ENCODE measurements around the gene CSNK1A1L. TPM values are rescaled to one million over a fixed set of nuclear protein-coding genes. Genes with fewer than 3 reads are reported as not detected.

CSNK1A1L gene
- total and polyA plus RNA-seq, 10 of the 15 experiments (the other 5 are each of a cell fraction or from before 2014, with no cell fraction given), result not detected

- TF ChIP-seq NBN (IDR thresholded peaks at IDR 0.05), result no peak
- TF ChIP-seq CEBPZ (IDR thresholded peaks at IDR 0.05; ENCODE audit: low read depth, low read length), result no peak
- TF ChIP-seq EED (IDR thresholded peaks at IDR 0.05; ENCODE audit: low read depth), result no peak
- no peak for TF ChIP-seq PBX3 (IDR thresholded peaks at IDR 0.05; ENCODE audit: insufficient replicate concordance, low read depth, low read length)
- no peak for TF ChIP-seq BCL11A (IDR thresholded peaks at IDR 0.05; ENCODE audit: low read depth, low read length)
- no peak for TF ChIP-seq E2F4 (IDR thresholded peaks at IDR 0.05; ENCODE audit: low read depth, low read length)
- TF ChIP-seq POLR2AphosphoS5 (IDR thresholded peaks at IDR 0.05; ENCODE audit: low read length), result no peak
- no peak for TF ChIP-seq FOXK2 (IDR thresholded peaks at IDR 0.05)
- no peak for TF ChIP-seq YBX1 (IDR thresholded peaks at IDR 0.05)
- TF ChIP-seq BCLAF1 (IDR thresholded peaks at IDR 0.05), result no peak
- no peak for TF ChIP-seq HSF1 (IDR thresholded peaks at IDR 0.05; ENCODE audit: low read depth, low read length)
- no peak for TF ChIP-seq RCOR1 (conservative IDR thresholded peaks at IDR 0.05; ENCODE audit: low read depth, low read length)
- ChIA-PET POLR2A (no interaction called here), CTCF (no interaction called here), SMC1A (ENCODE audit: uncharacterized antibody, unreplicated experiment) (no interaction called here), RAD21 (ENCODE audit: unreplicated experiment) (no interaction called here)
- Histone ChIP-seq H3K79me2 (ENCODE audit: control insufficient read depth, insufficient read depth, low read length) (no peaks in the 10 kb centered on the region), H2AFZ (ENCODE audit: control insufficient read depth, low read depth, low read length) (no peak overlapping the region), H3K36me3 (ENCODE audit: control insufficient read depth in 2 of 2, insufficient read depth in 2 of 2, low read length in 1 of 2) (no peaks in the 10 kb centered on the region), H3K4me1 (ENCODE audit: control insufficient read depth, insufficient read depth, low read length) (no peaks in the 10 kb centered on the region), H3K4me2 (ENCODE audit: control insufficient read depth, insufficient read depth) (no peak overlapping the region), H3K9ac (ENCODE audit: control insufficient read depth, insufficient read depth, low read length) (no peak overlapping the region), H3K27me3 (replicated peaks in 1 of 2; ENCODE audit: control insufficient read depth in 2 of 2, insufficient read depth in 2 of 2, low read length in 1 of 2) (no peaks in the 10 kb centered on the region), H3K27ac (ENCODE audit: control insufficient read depth, insufficient read depth) (no peak overlapping the region), H3K4me3 (no peak overlapping the region), H3K9me3 (replicated peaks; ENCODE audit: control insufficient read depth, insufficient read depth, low read length) (no peaks in the 10 kb centered on the region), H4K20me1 (ENCODE audit: control insufficient read depth, insufficient read depth) (no peaks in the 10 kb centered on the region)
- BruUV-seq (replicated peaks), result no TSS peak
- intact Hi-C loops (cut with micrococcal nuclease; ENCODE audit: unreplicated experiment) (no loop called here), in situ Hi-C loops (cut with MboI) (no loop called here)
- DNase-seq (ENCODE audit: low read depth, low spot score), result no peak
- no peak for FAIRE-seq
- no peak for ATAC-seq
- 13% methylated on average over 4 of the region's 4 CpGs for WGBS (ENCODE audit: insufficient coverage, insufficient replicate concordance, low lambda C conversion rate, missing lambda C conversion rate)
These were observed 8.8 kb upstream of the CSNK1A1L start for GRCh38 chr13:37114250-37114649.
